ENCODE results near the gene TALDO1. TPM values are rescaled to one million over a fixed set of nuclear protein-coding genes. Genes with fewer than 3 reads are reported as not detected.

The TALDO1 gene
- total RNA-seq, 1 experiment from 2014 or later: 173 TPM

- POLR2A ChIA-PET (ENCODE audit: low non-redundant PET): no interaction called here
- peaks cover 9% of the 10 kb centered on the region for H3K4me1 ChIP-seq (ENCODE audit: insufficient read depth, low read length, poor library complexity, severe bottlenecking)
- H3K9me3 ChIP-seq (ENCODE audit: low read depth, low read length, poor library complexity, severe bottlenecking): no peaks in the 10 kb centered on the region
- intact Hi-C loops (cut with micrococcal nuclease; ENCODE audit: unreplicated experiment): no loop called here
- H3K27me3 ChIP-seq (replicated peaks; ENCODE audit: insufficient read depth, low read depth, low read length, poor library complexity): no peaks in the 10 kb centered on the region
- CTCF ChIA-PET: no interaction called here
- TF ChIP-seq EZH2 (IDR thresholded peaks at IDR 0.05; ENCODE audit: borderline replicate concordance, low read depth, low read length, poor library complexity, severe bottlenecking) (no peak), CTCF (conservative IDR thresholded peaks at IDR 0.05; ENCODE audit: low read depth, low read length) (no peak)
- H3K4me3 ChIP-seq (ENCODE audit: low read depth, low read length, poor library complexity, severe bottlenecking): peak within 1 kb of the TSS; percentile 90
- DNase-seq (ENCODE audit: low spot score): peak; percentile 90
- BruUV-seq (replicated peaks): TSS peak; percentile 43
- H3K36me3 ChIP-seq (ENCODE audit: insufficient read depth, low read length, poor library complexity, severe bottlenecking): peaks cover 15% of the 10 kb centered on the region
- peak within 1 kb of the TSS; percentile 88 for H3K27ac ChIP-seq (ENCODE audit: low read depth, low read length, poor library complexity, severe bottlenecking)
Observed at GRCh38 chr11:777288-778255, 30.3 kb downstream of the TALDO1 start, which contains the start of gene GATD1. Gene GATD1 (minus strand): TSS chr11:777487. CDS start chr11:777462, 25 bp downstream.

GRCh38 chr11:778976-779954 is 32.0 kb downstream of the TALDO1 start:
- POLR2A ChIA-PET (ENCODE audit: low non-redundant PET): no interaction called here
- intact Hi-C loops (cut with micrococcal nuclease; ENCODE audit: unreplicated experiment): no loop called here
- CTCF ChIA-PET: no interaction called here
- H3K4me3 ChIP-seq (ENCODE audit: low read depth, low read length, poor library complexity, severe bottlenecking): no peak overlapping the region
- peaks cover 9% of the 10 kb centered on the region for H3K4me1 ChIP-seq (ENCODE audit: insufficient read depth, low read length, poor library complexity, severe bottlenecking)
- no peaks in the 10 kb centered on the region for H3K9me3 ChIP-seq (ENCODE audit: low read depth, low read length, poor library complexity, severe bottlenecking)
- no TSS peak for BruUV-seq (replicated peaks)
- no peak for TF ChIP-seq CTCF (conservative IDR thresholded peaks at IDR 0.05; ENCODE audit: low read depth, low read length)
- no peak for TF ChIP-seq EZH2 (IDR thresholded peaks at IDR 0.05; ENCODE audit: borderline replicate concordance, low read depth, low read length, poor library complexity, severe bottlenecking)
- H3K36me3 ChIP-seq (ENCODE audit: insufficient read depth, low read length, poor library complexity, severe bottlenecking): no peaks in the 10 kb centered on the region
- no peak for DNase-seq (ENCODE audit: low spot score)
- H3K27me3 ChIP-seq (replicated peaks; ENCODE audit: insufficient read depth, low read depth, low read length, poor library complexity): no peaks in the 10 kb centered on the region
- H3K27ac ChIP-seq (ENCODE audit: low read depth, low read length, poor library complexity, severe bottlenecking): no peak overlapping the region

GRCh38 chr11:779955-780532 is 32.8 kb downstream of the TALDO1 start:
- Histone ChIP-seq H3K36me3 (ENCODE audit: insufficient read depth, low read length, poor library complexity, severe bottlenecking) (no peaks in the 10 kb centered on the region), H3K27me3 (replicated peaks; ENCODE audit: insufficient read depth, low read depth, low read length, poor library complexity) (no peaks in the 10 kb centered on the region), H3K4me1 (ENCODE audit: insufficient read depth, low read length, poor library complexity, severe bottlenecking) (peaks cover 9% of the 10 kb centered on the region), H3K4me3 (ENCODE audit: low read depth, low read length, poor library complexity, severe bottlenecking) (no peak overlapping the region), H3K27ac (ENCODE audit: low read depth, low read length, poor library complexity, severe bottlenecking) (no peak overlapping the region), H3K9me3 (ENCODE audit: low read depth, low read length, poor library complexity, severe bottlenecking) (no peaks in the 10 kb centered on the region)
- CTCF ChIA-PET: no interaction called here
- intact Hi-C loops (cut with micrococcal nuclease; ENCODE audit: unreplicated experiment): no loop called here
- no TSS peak for BruUV-seq (replicated peaks)
- TF ChIP-seq CTCF (conservative IDR thresholded peaks at IDR 0.05; ENCODE audit: low read depth, low read length) (no peak), EZH2 (IDR thresholded peaks at IDR 0.05; ENCODE audit: borderline replicate concordance, low read depth, low read length, poor library complexity, severe bottlenecking) (no peak)
- DNase-seq (ENCODE audit: low spot score): no peak
- POLR2A ChIA-PET (ENCODE audit: low non-redundant PET): no interaction called here
